B cell (primary cell): Measurements from ENCODE around the gene OR2W1. TPM values are rescaled to one million over a fixed set of nuclear protein-coding genes. Genes with fewer than 3 reads are reported as not detected.

Source experiments
- ATAC-seq: fragments of 200-7000 bp; cut with Tn5 transposase; one replicate; pipeline ENCODE4 v1.10.0; 2021; ENCODE audit warnings: low read depth, mild to moderate bottlenecking, moderate number of reproducible peaks, moderate library complexity
- CTCF ChIA-PET: fragments of 350-600 bp; sonication (Branson Sonifier 250); formaldehyde crosslinking; loops from one replicate; lab custom pipeline; 2021; ENCODE audit warnings: antibody characterized with exemption, inconsistent platforms; lab: Charles Lee
- POLR2A ChIA-PET: fragments of 350-600 bp; sonication (Branson Sonifier 250); formaldehyde crosslinking; loops from one replicate; lab custom pipeline; 2021; ENCODE audit warnings: antibody characterized with exemption; lab: Charles Lee
- DNase-seq: peaks from one replicate; pipeline ENCODE4 v3.0.0; 2013
- H2AFZ ChIP-seq: 2 replicates; pipeline ENCODE4 v1.6.1; 2012; ENCODE audit warnings: mild to moderate bottlenecking, low read depth, low read length; ENCODE audit not compliant: insufficient read depth, poor library complexity, severe bottlenecking
- H3K27ac ChIP-seq, 2 donors: 1 replicate in 1 of 2; 2 replicates in 1 of 2; pipeline ENCODE4 v1.5.1; 2012 to 2013; ENCODE audit warnings: low read length in 2 of 2, mild to moderate bottlenecking in 2 of 2, moderate library complexity in 1 of 2
- H3K27me3 ChIP-seq, 4 experiments: fragments of 200-600 bp in 1 of 4; sonication (generic) in 1 of 4; replicated peaks in 1 of 4; 1 replicate in 2 of 4; 2 replicates in 2 of 4; pipeline versions ENCODE4 v1.6.1 to v1.7.0; 2013 to 2016; ENCODE audit warnings: low read length in 3 of 4, mild to moderate bottlenecking in 2 of 4, mixed read lengths in 1 of 4, moderate library complexity in 1 of 4; ENCODE audit not compliant: insufficient read depth in 4 of 4, control insufficient read depth in 3 of 4; ENCODE audit errors: control extremely low read depth in 1 of 4
- H3K36me3 ChIP-seq, 2 experiments: replicated peaks in 1 of 2; 1 replicate in 1 of 2; 2 replicates in 1 of 2; pipeline versions ENCODE4 v1.6.1 to v1.7.1; 2013; ENCODE audit warnings: low read length in 1 of 2; ENCODE audit not compliant: insufficient read depth in 2 of 2, control insufficient read depth in 1 of 2; ENCODE audit errors: control extremely low read depth in 1 of 2, extremely low read depth in 1 of 2
- H3K4me1 ChIP-seq, 2 donors: fragments of 200-600 bp in 1 of 2; sonication (generic) in 1 of 2; 1 replicate in 1 of 2; 2 replicates in 1 of 2; pipeline versions ENCODE4 v1.5.1 to v1.6.1; 2013 to 2017; ENCODE audit warnings: low read length in 2 of 2; ENCODE audit not compliant: control insufficient read depth in 2 of 2, insufficient read depth in 2 of 2
- H3K4me2 ChIP-seq: replicated peaks from 2 replicates; pipeline ENCODE3; 2012; ENCODE audit warnings: mild to moderate bottlenecking, low read depth, low read length; ENCODE audit not compliant: poor library complexity, severe bottlenecking
- H3K4me3 ChIP-seq, 5 experiments: fragments of 200-600 bp in 1 of 5; sonication (generic) in 1 of 5; 1 replicate in 3 of 5; 2 replicates in 2 of 5; pipeline versions ENCODE4 v1.5.1 to v1.7.0; 2011 to 2016; ENCODE audit warnings: low read length in 4 of 5, mild to moderate bottlenecking in 4 of 5, low read depth in 2 of 5, control low read depth in 1 of 5, moderate library complexity in 1 of 5; ENCODE audit not compliant: insufficient read depth in 1 of 5; ENCODE audit errors: control extremely low read depth in 1 of 5, extremely low read depth in 1 of 5
- H3K79me2 ChIP-seq: fragments of 200-600 bp; sonication (generic); one replicate; pipeline ENCODE4 v1.6.0; 2016; ENCODE audit warnings: low read length; ENCODE audit not compliant: control insufficient read depth, insufficient read depth
- H3K9ac ChIP-seq: fragments of 200-600 bp; sonication (generic); 2 replicates; pipeline ENCODE4 v1.6.1; 2017; ENCODE audit warnings: mild to moderate bottlenecking, low read length, moderate library complexity
- H3K9me3 ChIP-seq, 3 donors: one replicate each; pipeline versions ENCODE4 v1.6.1 to v1.7.1; 2013; ENCODE audit warnings: low read length in 2 of 3; ENCODE audit not compliant: control insufficient read depth in 2 of 3, insufficient read depth in 1 of 3; ENCODE audit errors: control extremely low read depth in 1 of 3
- H4K20me1 ChIP-seq: 2 replicates; pipeline ENCODE4 v1.6.0; 2012; ENCODE audit warnings: mild to moderate bottlenecking, low read length; ENCODE audit not compliant: insufficient read depth, control insufficient read depth, poor library complexity, severe bottlenecking
- H3K27ac Mint-ChIP-seq: one replicate; pipeline ENCODE4 v1.8.0; 2021; ENCODE audit warnings: mixed read lengths
- H3K27me3 Mint-ChIP-seq: one replicate; pipeline ENCODE4 v1.8.0; 2021; ENCODE audit warnings: mixed read lengths
- H3K4me1 Mint-ChIP-seq: one replicate; pipeline ENCODE4 v1.8.0; 2021; ENCODE audit warnings: mixed read lengths
- H3K4me3 Mint-ChIP-seq: one replicate; pipeline ENCODE4 v1.8.0; 2021; ENCODE audit warnings: mixed read lengths
- H3K9me3 Mint-ChIP-seq: one replicate; pipeline ENCODE4 v1.8.0; 2022; ENCODE audit warnings: mixed read lengths; ENCODE audit not compliant: insufficient read depth
- EZH2 ChIP-seq: IDR thresholded peaks from 2 replicates; pipeline ENCODE4 v1.6.1; 2012; ENCODE audit warnings: borderline replicate concordance, low read depth, mild to moderate bottlenecking, moderate library complexity, low read length; ENCODE audit not compliant: insufficient read depth, poor library complexity, severe bottlenecking
- WGBS: methylation state at CpG from one replicate; pipeline ENCODE4 v1.1.5; 2013; ENCODE audit warnings: missing lambda C conversion rate; ENCODE audit not compliant: insufficient coverage; 5-methylcytosine and 5-hydroxymethylcytosine counted together
- intact Hi-C: fragments of 100-400 bp; cut with micrococcal nuclease; formaldehyde crosslinking; loops from one replicate; pipeline ENCODE4 v1.10.0; 2022
- polyA plus RNA-seq: library from polyadenylated mRNA; depleted of rRNA; stranded (reverse); fragments of >200 nt; gene quantifications from 2 replicates; pipeline ENCODE4 v1.2.3, GENCODE V29; 2012
- total RNA-seq, 2 donors: library from RNA; stranded (reverse); fragments of 120-200 nt in 1 of 2; gene quantifications; 1 replicate in 1 of 2; 2 replicates in 1 of 2; pipeline versions ENCODE4 v1.2.3 to v1.2.4, GENCODE V29; 2013 to 2022
- TF ChIP-seq, protein P1 (sequence below): fragments of 200-600 bp; IDR thresholded peaks from one replicate; pipeline ENCODE4 v1.8.0; 2022; ENCODE audit warnings: antibody characterized with exemption, mild to moderate bottlenecking

The OR2W1 gene
- total and polyA plus RNA-seq, 2 donors (not counting 1 experiment from before 2014, with no cell fraction given): not detected

DNA sequence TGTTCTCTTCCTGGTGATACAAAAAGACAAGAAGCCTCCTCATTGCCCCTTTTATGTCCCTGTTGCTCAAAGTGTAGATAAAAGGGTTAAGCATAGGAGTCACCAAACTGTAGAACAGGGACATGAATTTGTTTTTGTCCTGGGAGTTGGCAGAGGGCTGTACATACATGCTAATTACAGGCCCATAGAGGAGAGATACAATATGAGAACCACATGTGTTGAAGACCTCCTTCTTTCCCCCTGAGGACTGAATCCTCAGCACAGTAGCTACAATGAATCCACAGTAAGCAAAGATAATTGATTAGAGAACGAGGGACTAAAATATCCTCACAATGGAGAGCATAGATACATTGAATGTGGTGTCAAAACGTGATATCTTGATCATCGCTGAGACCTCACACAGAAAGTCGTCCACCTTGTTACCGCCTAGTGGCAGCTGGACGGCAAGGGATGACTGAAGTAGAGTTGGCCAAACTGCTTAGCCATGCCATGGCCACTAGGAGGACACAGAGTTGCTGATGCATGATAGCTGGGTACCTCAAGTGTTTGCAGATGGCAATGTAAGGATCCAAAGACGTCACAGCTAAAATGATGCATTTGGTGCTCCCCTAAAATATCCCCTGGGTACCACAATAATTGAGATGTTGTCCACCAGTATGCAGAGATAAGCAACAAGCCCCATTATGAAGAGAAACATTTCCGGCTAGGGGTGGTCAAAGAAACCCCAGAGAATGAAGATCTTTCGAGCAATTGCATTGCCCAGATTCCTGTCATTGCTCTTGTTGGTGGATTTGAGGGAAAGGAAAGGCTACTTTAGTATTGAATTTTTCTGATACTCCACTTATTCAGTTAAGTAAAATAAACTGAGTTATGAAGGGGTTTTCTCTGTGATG is 27.1 kb upstream of the OR2W1 start:
- Histone ChIP-seq H3K4me1 (no peaks in the 10 kb centered on the region), H2AFZ (no peak overlapping the region), H3K36me3 (no peaks in the 10 kb centered on the region), H3K9me3 (no peaks in the 10 kb centered on the region), H4K20me1 (no peaks in the 10 kb centered on the region), H3K4me3 (no peak overlapping the region), H3K27ac (no peak overlapping the region), H3K9ac (no peak overlapping the region), H3K27me3 (peaks cover 0 to 9% (median 2%) of the 10 kb centered on the region in 4 experiments), H3K4me2 (no peak overlapping the region), H3K79me2 (no peaks in the 10 kb centered on the region)
- H3K4me3 Mint-ChIP-seq: no peak overlapping the region
- ATAC-seq (no peak), DNase-seq (peak; percentile 17)
- no peak overlapping the region for H3K27ac Mint-ChIP-seq
- peaks cover 5% of the 10 kb centered on the region for H3K9me3 Mint-ChIP-seq
- peaks cover 24% of the 10 kb centered on the region for H3K27me3 Mint-ChIP-seq
- H3K4me1 Mint-ChIP-seq: no peaks in the 10 kb centered on the region
- 43% methylated on average over 5 of the region's 9 CpGs for WGBS
- no peak for TF ChIP-seq EZH2
- TF ChIP-seq, protein P1, sequence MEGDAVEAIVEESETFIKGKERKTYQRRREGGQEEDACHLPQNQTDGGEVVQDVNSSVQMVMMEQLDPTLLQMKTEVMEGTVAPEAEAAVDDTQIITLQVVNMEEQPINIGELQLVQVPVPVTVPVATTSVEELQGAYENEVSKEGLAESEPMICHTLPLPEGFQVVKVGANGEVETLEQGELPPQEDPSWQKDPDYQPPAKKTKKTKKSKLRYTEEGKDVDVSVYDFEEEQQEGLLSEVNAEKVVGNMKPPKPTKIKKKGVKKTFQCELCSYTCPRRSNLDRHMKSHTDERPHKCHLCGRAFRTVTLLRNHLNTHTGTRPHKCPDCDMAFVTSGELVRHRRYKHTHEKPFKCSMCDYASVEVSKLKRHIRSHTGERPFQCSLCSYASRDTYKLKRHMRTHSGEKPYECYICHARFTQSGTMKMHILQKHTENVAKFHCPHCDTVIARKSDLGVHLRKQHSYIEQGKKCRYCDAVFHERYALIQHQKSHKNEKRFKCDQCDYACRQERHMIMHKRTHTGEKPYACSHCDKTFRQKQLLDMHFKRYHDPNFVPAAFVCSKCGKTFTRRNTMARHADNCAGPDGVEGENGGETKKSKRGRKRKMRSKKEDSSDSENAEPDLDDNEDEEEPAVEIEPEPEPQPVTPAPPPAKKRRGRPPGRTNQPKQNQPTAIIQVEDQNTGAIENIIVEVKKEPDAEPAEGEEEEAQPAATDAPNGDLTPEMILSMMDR: peak; percentile 40
- intact Hi-C loops: no loop called here
- POLR2A ChIA-PET: no interaction called here
- CTCF ChIA-PET: no interaction called here

DNA sequence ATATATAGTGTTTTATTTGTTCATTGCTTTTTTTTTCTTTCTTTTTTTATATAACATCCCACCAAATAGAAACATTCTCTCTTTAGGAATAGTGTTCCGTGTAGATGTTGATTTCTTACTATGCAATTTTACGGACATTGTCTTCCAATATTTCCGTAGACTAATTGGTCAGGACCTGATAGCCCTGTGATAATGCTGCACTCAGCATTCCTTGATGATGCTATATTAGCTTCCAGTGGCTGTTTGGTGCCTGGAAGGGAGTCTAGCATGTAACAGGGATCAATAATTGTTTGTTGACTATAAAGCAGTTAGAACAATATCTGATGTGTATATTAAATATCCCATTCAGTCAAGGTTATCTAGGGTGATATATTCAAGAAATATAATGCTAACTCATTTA is 6.7 kb upstream of the OR2W1 start:
- Mint-ChIP-seq H3K4me3 (no peak overlapping the region), H3K27ac (no peak overlapping the region), H3K27me3 (peaks cover 36% of the 10 kb centered on the region), H3K4me1 (no peaks in the 10 kb centered on the region), H3K9me3 (peaks cover 6% of the 10 kb centered on the region)
- 94% methylated on average over 3 of the region's 3 CpGs for WGBS
- no peaks in the 10 kb centered on the region for H3K36me3 ChIP-seq
- no peak overlapping the region for H3K4me2 ChIP-seq
- H3K9ac ChIP-seq: no peak overlapping the region
- TF ChIP-seq, protein P1: no peak
- no peak for TF ChIP-seq EZH2
- POLR2A ChIA-PET: no interaction called here
- no peaks in the 10 kb centered on the region for H3K9me3 ChIP-seq
- no peak overlapping the region for H3K4me3 ChIP-seq
- DNase-seq (no peak), ATAC-seq (no peak)
- H4K20me1 ChIP-seq: no peaks in the 10 kb centered on the region
- H3K27me3 ChIP-seq: peaks cover 0 to 6% (median 0%) of the 10 kb centered on the region in 4 experiments
- intact Hi-C loops: no loop called here
- no peaks in the 10 kb centered on the region for H3K79me2 ChIP-seq
- no peak overlapping the region for H2AFZ ChIP-seq
- CTCF ChIA-PET: no interaction called here
- H3K27ac ChIP-seq: no peak overlapping the region
- H3K4me1 ChIP-seq: no peaks in the 10 kb centered on the region
